B cell (primary cell): ENCODE data around the gene HAX1. TPM values are rescaled to one million over a fixed set of nuclear protein-coding genes. Genes with fewer than 3 reads are reported as not detected.
"Not testable (repeated sequence)": the region's sequence is repeated elsewhere in the genome, so short reads cannot be mapped to it uniquely, and the experiment has no call there.

Experiments
- ATAC-seq: fragments of 200-7000 bp; cut with Tn5 transposase; one replicate; pipeline ENCODE4 v1.10.0; 2021; ENCODE audit warnings: low read depth, mild to moderate bottlenecking, moderate number of reproducible peaks, moderate library complexity
- CTCF ChIA-PET: fragments of 350-600 bp; sonication (Branson Sonifier 250); formaldehyde crosslinking; loops from one replicate; lab custom pipeline; 2021; ENCODE audit warnings: antibody characterized with exemption, inconsistent platforms; lab: Charles Lee
- POLR2A ChIA-PET: fragments of 350-600 bp; sonication (Branson Sonifier 250); formaldehyde crosslinking; loops from one replicate; lab custom pipeline; 2021; ENCODE audit warnings: antibody characterized with exemption; lab: Charles Lee
- DNase-seq: peaks from one replicate; pipeline ENCODE4 v3.0.0; 2013
- H2AFZ ChIP-seq: 2 replicates; pipeline ENCODE4 v1.6.1; 2012; ENCODE audit warnings: mild to moderate bottlenecking, low read depth, low read length; ENCODE audit not compliant: insufficient read depth, poor library complexity, severe bottlenecking
- H3K27ac ChIP-seq, 2 donors: 1 replicate in 1 of 2; 2 replicates in 1 of 2; pipeline ENCODE4 v1.5.1; 2012 to 2013; ENCODE audit warnings: low read length in 2 of 2, mild to moderate bottlenecking in 2 of 2, moderate library complexity in 1 of 2
- H3K27me3 ChIP-seq, 4 experiments: fragments of 200-600 bp in 1 of 4; sonication (generic) in 1 of 4; replicated peaks in 1 of 4; 1 replicate in 2 of 4; 2 replicates in 2 of 4; pipeline versions ENCODE4 v1.6.1 to v1.7.0; 2013 to 2016; ENCODE audit warnings: low read length in 3 of 4, mild to moderate bottlenecking in 2 of 4, mixed read lengths in 1 of 4, moderate library complexity in 1 of 4; ENCODE audit not compliant: insufficient read depth in 4 of 4, control insufficient read depth in 3 of 4; ENCODE audit errors: control extremely low read depth in 1 of 4
- H3K36me3 ChIP-seq, 2 experiments: replicated peaks in 1 of 2; 1 replicate in 1 of 2; 2 replicates in 1 of 2; pipeline versions ENCODE4 v1.6.1 to v1.7.1; 2013; ENCODE audit warnings: low read length in 1 of 2; ENCODE audit not compliant: insufficient read depth in 2 of 2, control insufficient read depth in 1 of 2; ENCODE audit errors: control extremely low read depth in 1 of 2, extremely low read depth in 1 of 2
- H3K4me1 ChIP-seq, 2 donors: fragments of 200-600 bp in 1 of 2; sonication (generic) in 1 of 2; 1 replicate in 1 of 2; 2 replicates in 1 of 2; pipeline versions ENCODE4 v1.5.1 to v1.6.1; 2013 to 2017; ENCODE audit warnings: low read length in 2 of 2; ENCODE audit not compliant: control insufficient read depth in 2 of 2, insufficient read depth in 2 of 2
- H3K4me2 ChIP-seq: replicated peaks from 2 replicates; pipeline ENCODE3; 2012; ENCODE audit warnings: mild to moderate bottlenecking, low read depth, low read length; ENCODE audit not compliant: poor library complexity, severe bottlenecking
- H3K4me3 ChIP-seq, 5 experiments: fragments of 200-600 bp in 1 of 5; sonication (generic) in 1 of 5; 1 replicate in 3 of 5; 2 replicates in 2 of 5; pipeline versions ENCODE4 v1.5.1 to v1.7.0; 2011 to 2016; ENCODE audit warnings: low read length in 4 of 5, mild to moderate bottlenecking in 4 of 5, low read depth in 2 of 5, control low read depth in 1 of 5, moderate library complexity in 1 of 5; ENCODE audit not compliant: insufficient read depth in 1 of 5; ENCODE audit errors: control extremely low read depth in 1 of 5, extremely low read depth in 1 of 5
- H3K79me2 ChIP-seq: fragments of 200-600 bp; sonication (generic); one replicate; pipeline ENCODE4 v1.6.0; 2016; ENCODE audit warnings: low read length; ENCODE audit not compliant: control insufficient read depth, insufficient read depth
- H3K9ac ChIP-seq: fragments of 200-600 bp; sonication (generic); 2 replicates; pipeline ENCODE4 v1.6.1; 2017; ENCODE audit warnings: mild to moderate bottlenecking, low read length, moderate library complexity
- H3K9me3 ChIP-seq, 3 donors: one replicate each; pipeline versions ENCODE4 v1.6.1 to v1.7.1; 2013; ENCODE audit warnings: low read length in 2 of 3; ENCODE audit not compliant: control insufficient read depth in 2 of 3, insufficient read depth in 1 of 3; ENCODE audit errors: control extremely low read depth in 1 of 3
- H4K20me1 ChIP-seq: 2 replicates; pipeline ENCODE4 v1.6.0; 2012; ENCODE audit warnings: mild to moderate bottlenecking, low read length; ENCODE audit not compliant: insufficient read depth, control insufficient read depth, poor library complexity, severe bottlenecking
- H3K27ac Mint-ChIP-seq: one replicate; pipeline ENCODE4 v1.8.0; 2021; ENCODE audit warnings: mixed read lengths
- H3K27me3 Mint-ChIP-seq: one replicate; pipeline ENCODE4 v1.8.0; 2021; ENCODE audit warnings: mixed read lengths
- H3K4me1 Mint-ChIP-seq: one replicate; pipeline ENCODE4 v1.8.0; 2021; ENCODE audit warnings: mixed read lengths
- H3K4me3 Mint-ChIP-seq: one replicate; pipeline ENCODE4 v1.8.0; 2021; ENCODE audit warnings: mixed read lengths
- H3K9me3 Mint-ChIP-seq: one replicate; pipeline ENCODE4 v1.8.0; 2022; ENCODE audit warnings: mixed read lengths; ENCODE audit not compliant: insufficient read depth
- WGBS: methylation state at CpG from one replicate; pipeline ENCODE4 v1.1.5; 2013; ENCODE audit warnings: missing lambda C conversion rate; ENCODE audit not compliant: insufficient coverage; 5-methylcytosine and 5-hydroxymethylcytosine counted together
- intact Hi-C: fragments of 100-400 bp; cut with micrococcal nuclease; formaldehyde crosslinking; loops from one replicate; pipeline ENCODE4 v1.10.0; 2022
- polyA plus RNA-seq: library from polyadenylated mRNA; depleted of rRNA; stranded (reverse); fragments of >200 nt; gene quantifications from 2 replicates; pipeline ENCODE4 v1.2.3, GENCODE V29; 2012
- total RNA-seq, 2 donors: library from RNA; stranded (reverse); fragments of 120-200 nt in 1 of 2; gene quantifications; 1 replicate in 1 of 2; 2 replicates in 1 of 2; pipeline versions ENCODE4 v1.2.3 to v1.2.4, GENCODE V29; 2013 to 2022

Gene HAX1
- total and polyA plus RNA-seq, 2 donors (not counting 1 experiment from before 2014, with no cell fraction given): 85.7 to 88.8 TPM

DNA sequence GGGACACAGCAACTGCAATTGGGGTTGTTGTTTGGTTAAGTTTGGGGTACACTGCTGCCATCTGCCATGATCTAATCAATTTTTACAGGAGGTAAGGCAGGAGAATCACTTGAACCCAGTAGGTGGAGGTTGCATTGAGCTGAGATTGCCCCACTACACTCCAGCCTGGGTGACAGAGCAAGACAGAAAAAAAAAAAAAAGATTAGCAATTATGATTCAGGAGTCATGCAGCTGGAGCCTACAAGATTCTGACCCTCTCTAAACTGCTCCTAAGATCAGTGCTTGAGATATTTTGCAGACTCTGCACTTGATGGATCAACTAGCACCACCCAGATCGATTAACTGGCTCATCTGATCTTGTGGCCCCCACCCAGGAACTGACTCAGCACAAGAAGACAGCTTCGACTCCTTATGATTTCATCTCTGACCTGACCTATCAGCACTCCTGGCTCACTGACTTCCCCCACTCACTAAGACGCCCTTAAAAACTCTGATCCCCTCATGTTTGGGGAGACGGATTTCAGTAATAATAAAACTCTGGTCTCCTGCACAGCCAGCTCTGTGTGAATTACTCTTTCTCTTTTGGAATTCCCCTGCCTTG lies 35.3 kb downstream of the HAX1 start:
- H3K27ac Mint-ChIP-seq, H3K9me3 ChIP-seq, H2AFZ ChIP-seq, H3K27me3 Mint-ChIP-seq, H3K27me3 ChIP-seq, H3K9ac ChIP-seq, DNase-seq, H3K4me1 Mint-ChIP-seq, ATAC-seq, H3K27ac ChIP-seq, H3K4me3 ChIP-seq, H3K36me3 ChIP-seq, H3K4me3 Mint-ChIP-seq, POLR2A ChIA-PET, H3K79me2 ChIP-seq, intact Hi-C loops, H3K4me1 ChIP-seq, H3K4me2 ChIP-seq, H3K9me3 Mint-ChIP-seq, H4K20me1 ChIP-seq: not testable (repeated sequence)
- WGBS: 64% methylated on average over 1 of the region's 4 CpGs
- CTCF ChIA-PET: interaction anchor here (0.6 to 1.1 kb wide), 2 partner anchors 27 to 36 kb away, joined by 3 read pairs; no protein-coding TSS in a partner anchor

DNA sequence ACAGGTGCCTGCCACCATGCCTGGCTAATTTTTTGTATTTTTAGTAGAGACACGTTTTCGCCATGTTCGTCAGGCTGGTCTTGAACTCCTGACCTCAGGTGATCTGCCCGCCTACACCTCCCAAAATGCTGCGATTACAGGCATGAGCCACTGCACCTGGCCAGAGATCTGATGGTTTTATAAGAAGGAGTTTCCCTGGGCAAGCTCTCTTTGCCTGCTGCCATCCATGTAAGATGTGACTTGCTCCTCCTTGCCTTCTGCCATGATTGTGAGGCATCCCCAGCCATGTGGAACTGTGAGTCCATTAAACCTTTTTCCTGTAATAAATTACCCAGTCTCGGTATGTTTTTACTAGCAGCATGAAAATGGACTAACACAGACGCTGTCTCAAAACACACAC lies 36.7 kb downstream of the HAX1 start:
- H3K4me2 ChIP-seq, POLR2A ChIA-PET, CTCF ChIA-PET, H3K36me3 ChIP-seq, H3K4me3 ChIP-seq, ATAC-seq, H3K27me3 ChIP-seq, H3K27me3 Mint-ChIP-seq, H4K20me1 ChIP-seq, H3K79me2 ChIP-seq, H2AFZ ChIP-seq, H3K9me3 Mint-ChIP-seq, H3K27ac ChIP-seq, H3K9me3 ChIP-seq, H3K4me3 Mint-ChIP-seq, H3K9ac ChIP-seq, H3K4me1 Mint-ChIP-seq, DNase-seq, intact Hi-C loops, H3K4me1 ChIP-seq, H3K27ac Mint-ChIP-seq: not testable (repeated sequence)
- 80% methylated on average over 5 of the region's 7 CpGs for WGBS

DNA sequence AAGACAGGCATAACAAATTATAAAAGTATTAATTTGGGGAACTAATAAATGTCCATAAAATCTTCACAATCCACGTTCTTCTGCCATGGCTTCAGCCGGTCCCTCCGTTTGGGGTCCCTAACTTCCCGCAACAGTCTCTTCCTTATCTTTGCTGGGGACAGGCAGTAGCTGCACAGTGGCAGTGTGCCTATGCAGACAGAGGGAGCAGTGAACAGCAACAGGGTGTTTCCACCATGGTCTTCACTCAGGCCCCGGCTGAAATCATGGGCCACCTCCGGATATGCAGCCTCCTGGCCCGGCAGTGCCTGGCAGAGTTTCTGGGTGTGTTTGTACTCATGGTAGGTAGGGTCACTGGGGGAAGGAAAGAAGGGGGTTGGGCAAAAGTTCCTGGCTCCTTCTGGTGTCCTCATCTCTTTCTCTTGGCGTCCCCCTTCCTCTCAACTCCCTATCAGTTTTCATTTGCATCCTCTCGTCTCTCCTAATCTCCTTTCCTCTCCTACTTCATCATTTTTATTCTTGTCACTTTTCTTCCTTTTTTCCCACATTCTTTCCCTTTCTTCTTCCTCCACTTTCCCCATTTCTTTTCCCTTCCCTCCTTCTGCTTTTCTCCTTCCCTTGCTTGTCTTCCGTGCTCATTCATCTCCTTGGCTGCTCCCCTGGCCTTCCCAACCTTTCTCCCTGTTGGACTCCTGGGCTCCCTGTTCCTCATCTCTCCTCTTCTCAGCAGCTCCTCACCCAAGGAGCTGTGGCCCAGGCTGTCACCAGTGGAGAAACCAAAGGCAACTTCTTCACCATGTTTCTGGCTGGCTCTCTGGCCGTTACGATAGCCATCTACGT lies 40.0 kb downstream of the HAX1 start:
- POLR2A ChIA-PET, intact Hi-C loops, H3K4me1 Mint-ChIP-seq, H3K4me1 ChIP-seq, H4K20me1 ChIP-seq, H3K9ac ChIP-seq, H3K27me3 ChIP-seq, H3K4me3 ChIP-seq, H2AFZ ChIP-seq, ATAC-seq, H3K4me2 ChIP-seq, H3K9me3 Mint-ChIP-seq, DNase-seq, H3K36me3 ChIP-seq, H3K4me3 Mint-ChIP-seq, H3K79me2 ChIP-seq, H3K27ac ChIP-seq, H3K27ac Mint-ChIP-seq, H3K27me3 Mint-ChIP-seq: not testable (repeated sequence)
- 82% methylated on average over 9 of the region's 13 CpGs for WGBS
- CTCF ChIA-PET: interaction anchor here (1.1 kb wide), 1 partner anchor 22 kb away, joined by 4 read pairs; no protein-coding TSS in a partner anchor
- H3K9me3 ChIP-seq: peaks cover 3 to 18% (median 14%) of the 10 kb centered on the region in 3 donors
